Endometrial microvascular endothelial cells (primary cell): ENCODE data around the gene MB. TPM values are rescaled to one million over a fixed set of nuclear protein-coding genes. Genes with fewer than 3 reads are reported as not detected.
"Not testable (repeated sequence)": the region's sequence is repeated elsewhere in the genome, so short reads cannot be mapped to it uniquely, and the experiment has no call there.

Experiments
- in situ Hi-C: cut with HindIII; loops from 2 replicates; pipeline ENCODE4 v1.10.0; 2017; ENCODE audit warnings: low sequenced_read_pairs, low pct_unique_long_range_greater_than_20kb; ENCODE audit errors: inconsistent ontology term
- total RNA-seq: library from RNA; depleted of rRNA; stranded (reverse); fragments of >200 nt; gene quantifications from one replicate; pipeline ENCODE4 v1.2.3, GENCODE V29; 2015; ENCODE audit errors: inconsistent ontology term

The MB gene
- not detected for total RNA-seq

- in situ Hi-C loops, result no loop called here
Observed at GRCh38 chr22:35617137-35617755, at the start of gene MB. Gene MB, minus strand, starts transcription at chr22:35617329. Its CDS starts 72 bp downstream, at chr22:35617257.

GRCh38 chr22:35666699-35667098 lies 49.6 kb upstream of the MB start:
- in situ Hi-C loops, result not testable (repeated sequence)

- in situ Hi-C loops, result no loop called here
Observed at GRCh38 chr22:35664955-35665587, 47.9 kb upstream of the MB start.

- in situ Hi-C loops, result no loop called here
Observed at GRCh38 chr22:35663371-35663770, 46.2 kb upstream of the MB start.

- in situ Hi-C loops, result no loop called here
Observed at GRCh38 chr22:35662914-35663313, 45.8 kb upstream of the MB start.

GRCh38 chr22:35661464-35661863 lies 44.3 kb upstream of the MB start:
- in situ Hi-C loops, result no loop called here

- in situ Hi-C loops, result no loop called here
Observed at GRCh38 chr22:35660291-35661127, 43.4 kb upstream of the MB start.

- in situ Hi-C loops, result no loop called here
Observed at GRCh38 chr22:35657571-35658312, 40.6 kb upstream of the MB start.

- in situ Hi-C loops, result no loop called here
Observed at GRCh38 chr22:35656284-35656752, 39.2 kb upstream of the MB start.

- in situ Hi-C loops, result no loop called here
Observed at GRCh38 chr22:35653824-35654223, 36.7 kb upstream of the MB start.

- in situ Hi-C loops, result no loop called here
Observed at GRCh38 chr22:35651085-35651484, 34.0 kb upstream of the MB start.

GRCh38 chr22:35649636-35650250 lies 32.6 kb upstream of the MB start:
- in situ Hi-C loops, result loop anchor here (25.0 kb wide), 1 partner anchor 88 kb away; no protein-coding TSS in a partner anchor

GRCh38 chr22:35649026-35649553 lies 32.0 kb upstream of the MB start:
- in situ Hi-C loops, result loop anchor here (25.0 kb wide), 1 partner anchor 88 kb away; no protein-coding TSS in a partner anchor

GRCh38 chr22:35648066-35649025 lies 31.2 kb upstream of the MB start, which contains the start of gene APOL6:
Gene APOL6, plus strand, starts transcription at chr22:35648446. Its CDS starts 7,980 bp downstream, at chr22:35656426.
- in situ Hi-C loops, result loop anchor here (25.0 kb wide), 1 partner anchor 89 kb away; no protein-coding TSS in a partner anchor

- in situ Hi-C loops, result loop anchor here (25.0 kb wide), 1 partner anchor 92 kb away; no protein-coding TSS in a partner anchor
Observed at GRCh38 chr22:35645646-35646045, 28.5 kb upstream of the MB start.

- in situ Hi-C loops, result loop anchor here (25.0 kb wide), 1 partner anchor 93 kb away; no protein-coding TSS in a partner anchor
Observed at GRCh38 chr22:35643991-35644390, 26.9 kb upstream of the MB start.

- in situ Hi-C loops, result loop anchor here (25.0 kb wide), 1 partner anchor 95 kb away; no protein-coding TSS in a partner anchor
Observed at GRCh38 chr22:35642305-35642741, 25.2 kb upstream of the MB start.
